Activated T-cell treated with anti-CD3 and anti-CD28 coated beads, Interleukin-2, amount 50 U/mL, for 24 hours (primary cell): ENCODE measurements around the gene IGLL5.
A peak's percentile ranks its signal among the peaks of the same experiment; 100 is the strongest.

Experiments used
- DNase-seq: peaks from one replicate; pipeline ENCODE4 v3.0.0-alpha.2; 2020
- H3K27ac Mint-ChIP-seq: 2 replicates; pipeline ENCODE4 v1.8.0; 2020; ENCODE audit warnings: mild to moderate bottlenecking, mixed read lengths
- H3K27me3 Mint-ChIP-seq: 2 replicates; pipeline ENCODE4 v1.8.0; 2020; ENCODE audit warnings: mixed read lengths
- H3K36me3 Mint-ChIP-seq: 2 replicates; pipeline ENCODE4 v1.8.0; 2020; ENCODE audit warnings: low read depth, mixed read lengths
- H3K4me1 Mint-ChIP-seq: 2 replicates; pipeline ENCODE4 v1.8.0; 2020; ENCODE audit warnings: low read depth, mixed read lengths
- H3K4me3 Mint-ChIP-seq: 2 replicates; pipeline ENCODE4 v1.8.0; 2020; ENCODE audit warnings: mild to moderate bottlenecking, moderate library complexity, mixed read lengths
- H3K9me3 Mint-ChIP-seq: 2 replicates; pipeline ENCODE4 v1.8.0; 2020; ENCODE audit warnings: mixed read lengths

Gene IGLL5

GRCh38 chr22:22886546-22886945, 1.1 kb upstream of the IGLL5 start:
- Mint-ChIP-seq H3K27me3 (peaks cover 35% of the 10 kb centered on the region), H3K27ac (no peak overlapping the region), H3K36me3 (no peaks in the 10 kb centered on the region), H3K4me3 (no peak overlapping the region), H3K9me3 (no peaks in the 10 kb centered on the region), H3K4me1 (peaks cover 18% of the 10 kb centered on the region)
- no peak for DNase-seq

- DNase-seq: peak; percentile 15
- Mint-ChIP-seq H3K27ac (no peak overlapping the region), H3K4me3 (no peak overlapping the region), H3K9me3 (no peaks in the 10 kb centered on the region), H3K27me3 (peaks cover 44% of the 10 kb centered on the region), H3K4me1 (peaks cover 17% of the 10 kb centered on the region), H3K36me3 (no peaks in the 10 kb centered on the region)
Observed at GRCh38 chr22:22888571-22889353, 1.1 kb downstream of the IGLL5 start.

GRCh38 chr22:22890085-22890484, 2.5 kb downstream of the IGLL5 start:
- no peak for DNase-seq
- H3K27me3 Mint-ChIP-seq: peaks cover 46% of the 10 kb centered on the region
- H3K27ac Mint-ChIP-seq: no peak overlapping the region
- no peaks in the 10 kb centered on the region for H3K9me3 Mint-ChIP-seq
- H3K4me3 Mint-ChIP-seq: no peak overlapping the region
- no peaks in the 10 kb centered on the region for H3K36me3 Mint-ChIP-seq
- H3K4me1 Mint-ChIP-seq: peaks cover 4% of the 10 kb centered on the region

- no peaks in the 10 kb centered on the region for H3K4me1 Mint-ChIP-seq
- no peaks in the 10 kb centered on the region for H3K9me3 Mint-ChIP-seq
- peaks cover 43% of the 10 kb centered on the region for H3K27me3 Mint-ChIP-seq
- no peaks in the 10 kb centered on the region for H3K36me3 Mint-ChIP-seq
- no peak overlapping the region for H3K27ac Mint-ChIP-seq
- no peak for DNase-seq
- no peak overlapping the region for H3K4me3 Mint-ChIP-seq
Observed at GRCh38 chr22:22891139-22891621, 3.6 kb downstream of the IGLL5 start.

GRCh38 chr22:22892096-22893052, 4.8 kb downstream of the IGLL5 start:
- no peak overlapping the region for H3K27ac Mint-ChIP-seq
- DNase-seq: no peak
- H3K27me3 Mint-ChIP-seq: peaks cover 31% of the 10 kb centered on the region
- H3K4me3 Mint-ChIP-seq: no peak overlapping the region
- no peaks in the 10 kb centered on the region for H3K9me3 Mint-ChIP-seq
- H3K4me1 Mint-ChIP-seq: no peaks in the 10 kb centered on the region
- H3K36me3 Mint-ChIP-seq: no peaks in the 10 kb centered on the region

- H3K27me3 Mint-ChIP-seq: peaks cover 31% of the 10 kb centered on the region
- H3K4me1 Mint-ChIP-seq: no peaks in the 10 kb centered on the region
- H3K4me3 Mint-ChIP-seq: no peak overlapping the region
- no peaks in the 10 kb centered on the region for H3K9me3 Mint-ChIP-seq
- no peaks in the 10 kb centered on the region for H3K36me3 Mint-ChIP-seq
- no peak overlapping the region for H3K27ac Mint-ChIP-seq
- DNase-seq: peak; percentile 9
Observed at GRCh38 chr22:22893077-22893805, 5.6 kb downstream of the IGLL5 start.

GRCh38 chr22:22893891-22894739, 6.5 kb downstream of the IGLL5 start:
- H3K36me3 Mint-ChIP-seq: no peaks in the 10 kb centered on the region
- H3K27ac Mint-ChIP-seq: no peak overlapping the region
- peak; percentile 12 for DNase-seq
- H3K4me1 Mint-ChIP-seq: no peaks in the 10 kb centered on the region
- no peaks in the 10 kb centered on the region for H3K9me3 Mint-ChIP-seq
- H3K27me3 Mint-ChIP-seq: peaks cover 24% of the 10 kb centered on the region
- H3K4me3 Mint-ChIP-seq: no peak overlapping the region

GRCh38 chr22:22894740-22895731, 7.4 kb downstream of the IGLL5 start:
- Mint-ChIP-seq H3K36me3 (no peaks in the 10 kb centered on the region), H3K27me3 (peaks cover 20% of the 10 kb centered on the region), H3K9me3 (no peaks in the 10 kb centered on the region), H3K27ac (no peak overlapping the region), H3K4me3 (no peak overlapping the region), H3K4me1 (no peaks in the 10 kb centered on the region)
- DNase-seq: no peak

GRCh38 chr22:22895776-22896445, 8.3 kb downstream of the IGLL5 start:
- Mint-ChIP-seq H3K36me3 (no peaks in the 10 kb centered on the region), H3K27me3 (peaks cover 19% of the 10 kb centered on the region), H3K27ac (no peak overlapping the region), H3K9me3 (no peaks in the 10 kb centered on the region), H3K4me1 (no peaks in the 10 kb centered on the region), H3K4me3 (no peak overlapping the region)
- DNase-seq: no peak

- H3K27me3 Mint-ChIP-seq: peaks cover 15% of the 10 kb centered on the region
- no peaks in the 10 kb centered on the region for H3K4me1 Mint-ChIP-seq
- no peak overlapping the region for H3K27ac Mint-ChIP-seq
- DNase-seq: no peak
- no peaks in the 10 kb centered on the region for H3K36me3 Mint-ChIP-seq
- H3K9me3 Mint-ChIP-seq: no peaks in the 10 kb centered on the region
- no peak overlapping the region for H3K4me3 Mint-ChIP-seq
Observed at GRCh38 chr22:22896601-22897000, 9.0 kb downstream of the IGLL5 start.

- no peaks in the 10 kb centered on the region for H3K4me1 Mint-ChIP-seq
- no peaks in the 10 kb centered on the region for H3K36me3 Mint-ChIP-seq
- H3K27ac Mint-ChIP-seq: no peak overlapping the region
- peaks cover 15% of the 10 kb centered on the region for H3K27me3 Mint-ChIP-seq
- no peaks in the 10 kb centered on the region for H3K9me3 Mint-ChIP-seq
- no peak overlapping the region for H3K4me3 Mint-ChIP-seq
- no peak for DNase-seq
Observed at GRCh38 chr22:22897091-22897490, 9.5 kb downstream of the IGLL5 start.

- Mint-ChIP-seq H3K27ac (no peak overlapping the region), H3K4me3 (no peak overlapping the region)
Observed at GRCh38 chr22:22897947-22898346, 10.3 kb downstream of the IGLL5 start.

More at GRCh38 chr22:22897947-22898346, 10.3 kb downstream of the IGLL5 start:
- H3K27me3 Mint-ChIP-seq: peaks cover 9% of the 10 kb centered on the region
- H3K4me1 Mint-ChIP-seq: no peaks in the 10 kb centered on the region
- no peaks in the 10 kb centered on the region for H3K36me3 Mint-ChIP-seq
- DNase-seq: no peak
- H3K9me3 Mint-ChIP-seq: no peaks in the 10 kb centered on the region
